HG03432 (cell line): ENCODE results near the gene RSF1.
"Not testable (repeated sequence)": the region's sequence is repeated elsewhere in the genome, so short reads cannot be mapped to it uniquely, and the experiment has no call there.

Experiments used
- ATAC-seq: cut with Tn5 transposase; IDR thresholded peaks from one replicate; pipeline ENCODE4 v1.9.1; 2021; ENCODE audit warnings: mild to moderate bottlenecking, moderate library complexity; ENCODE audit not compliant: unreplicated experiment

The RSF1 gene

GRCh38 chr11:77820565-77821348 lies at the start of gene RSF1, which contains the start of gene AAMDC:
Gene RSF1 (minus strand): TSS chr11:77820722. CDS start chr11:77820714, 8 bp downstream.
Gene AAMDC (plus strand): TSS chr11:77821144. CDS start chr11:77842497, 21,353 bp downstream.
- peak; percentile 85 for ATAC-seq

- ATAC-seq: no peak
Measured at GRCh38 chr11:77868744-77869143, 48.2 kb upstream of the RSF1 start.

- no peak for ATAC-seq
Measured at GRCh38 chr11:77866336-77866735, 45.8 kb upstream of the RSF1 start.

GRCh38 chr11:77865805-77866204 lies 45.3 kb upstream of the RSF1 start:
- no peak for ATAC-seq

- not testable (repeated sequence) for ATAC-seq
Measured at GRCh38 chr11:77861444-77861843, 40.9 kb upstream of the RSF1 start.

GRCh38 chr11:77857906-77858457 lies 37.5 kb upstream of the RSF1 start:
- ATAC-seq: not testable (repeated sequence)

GRCh38 chr11:77854838-77855237 lies 34.3 kb upstream of the RSF1 start:
- no peak for ATAC-seq

GRCh38 chr11:77851503-77851902 lies 31.0 kb upstream of the RSF1 start:
- ATAC-seq: no peak

GRCh38 chr11:77843700-77844099 lies 23.2 kb upstream of the RSF1 start:
- not testable (repeated sequence) for ATAC-seq

- ATAC-seq: no peak
Measured at GRCh38 chr11:77842441-77843121, 22.1 kb upstream of the RSF1 start.

GRCh38 chr11:77833302-77833701 lies 12.8 kb upstream of the RSF1 start:
- ATAC-seq: no peak

- ATAC-seq: no peak
Measured at GRCh38 chr11:77828926-77829325, 8.4 kb upstream of the RSF1 start.

GRCh38 chr11:77823775-77824174 lies 3.3 kb upstream of the RSF1 start:
- no peak for ATAC-seq

GRCh38 chr11:77822126-77822525 lies 1.6 kb upstream of the RSF1 start:
- not testable (repeated sequence) for ATAC-seq

- ATAC-seq: no peak
Measured at GRCh38 chr11:77821349-77821851, 878 bp upstream of the RSF1 start.

- peak; percentile 17 for ATAC-seq
Measured at GRCh38 chr11:77819921-77820564, 479 bp downstream of the RSF1 start.

GRCh38 chr11:77819411-77819920 lies 1.1 kb downstream of the RSF1 start:
- peak; percentile 57 for ATAC-seq

GRCh38 chr11:77815459-77815858 lies 5.1 kb downstream of the RSF1 start:
- no peak for ATAC-seq

GRCh38 chr11:77814848-77815247 lies 5.7 kb downstream of the RSF1 start:
- ATAC-seq: no peak

GRCh38 chr11:77813256-77813655 lies 7.3 kb downstream of the RSF1 start:
- no peak for ATAC-seq

GRCh38 chr11:77806993-77807392 lies 13.5 kb downstream of the RSF1 start:
- ATAC-seq: no peak
